ENCODE measurements around the gene ANKH. TPM values are rescaled to one million over a fixed set of nuclear protein-coding genes. Genes with fewer than 3 reads are reported as not detected.
"Not testable (repeated sequence)": the region's sequence is repeated elsewhere in the genome, so short reads cannot be mapped to it uniquely, and the experiment has no call there.

Gene ANKH
- total RNA-seq, 1 experiment from 2014 or later = 65.2 TPM

GRCh38 chr5:14920121-14920520 lies 48.5 kb upstream of the ANKH start:
- no peaks in the 10 kb centered on the region for H3K36me3 ChIP-seq (ENCODE audit: control insufficient read depth in 1 of 2, insufficient read depth in 2 of 2, low read length in 2 of 2)
- ChIA-PET CTCF (no interaction called here), POLR2A (no interaction called here), RAD21 (ENCODE audit: low non-redundant PET in 1 of 2, low total read pairs in 2 of 2, uncharacterized antibody in 2 of 2, unreplicated experiment in 2 of 2) (no interaction called here)
- no peak overlapping the region for H3K4me3 ChIP-seq (replicated peaks in 1 of 2; ENCODE audit: low read depth in 1 of 2, low read length in 2 of 2)
- H3K9me3 ChIP-seq (ENCODE audit: control insufficient read depth in 1 of 2, insufficient read depth in 1 of 2, low read depth in 1 of 2, low read length in 2 of 2) = no peaks in the 10 kb centered on the region
- DNase-seq (ENCODE audit: low read depth, low spot score) = no peak
- no peaks in the 10 kb centered on the region for H3K27me3 ChIP-seq (ENCODE audit: insufficient read depth, low read length)
- intact Hi-C loops (cut with micrococcal nuclease) = no loop called here
- no peaks in the 10 kb centered on the region for H3K79me2 ChIP-seq (ENCODE audit: insufficient read depth, low read length)
- H2AFZ ChIP-seq (ENCODE audit: low read depth, low read length, poor library complexity, severe bottlenecking) = no peak overlapping the region
- no peak for ATAC-seq
- H3K9me2 ChIP-seq (ENCODE audit: insufficient read depth) = no peaks in the 10 kb centered on the region
- H3K4me2 ChIP-seq (ENCODE audit: low read length) = no peak overlapping the region
- no peak for TF ChIP-seq EZH2 (IDR thresholded peaks at IDR 0.05)
- no peak overlapping the region for H3K9ac ChIP-seq (ENCODE audit: low read length)
- no peak overlapping the region for H3K27ac ChIP-seq (ENCODE audit: low read depth, low read length)
- no TSS peak for BruUV-seq (replicated peaks)
- H3K4me1 ChIP-seq (ENCODE audit: control insufficient read depth in 1 of 2, insufficient read depth in 2 of 2, low read length in 2 of 2) = no peaks in the 10 kb centered on the region
- H4K20me1 ChIP-seq (ENCODE audit: insufficient read depth) = no peaks in the 10 kb centered on the region

DNA sequence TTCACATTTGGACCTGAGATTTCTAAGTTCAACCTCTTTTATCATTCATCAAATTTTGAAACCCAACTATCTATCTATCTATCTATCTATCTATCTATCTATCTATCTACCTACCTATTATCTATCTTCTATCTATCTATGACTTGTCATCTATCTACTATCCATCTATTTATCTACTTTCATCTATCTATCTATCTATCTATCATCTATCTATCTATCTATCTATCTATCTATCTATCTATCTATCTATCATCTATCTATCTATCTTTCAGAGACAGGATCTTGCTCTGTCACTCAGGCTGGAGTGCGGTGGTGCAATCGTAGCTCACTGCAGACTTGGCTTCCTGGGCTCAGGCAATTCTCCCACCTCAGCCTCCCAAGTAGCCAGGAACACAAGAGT lies 47.5 kb upstream of the ANKH start:
- H3K27ac ChIP-seq (ENCODE audit: low read depth, low read length); H3K27me3 ChIP-seq (ENCODE audit: insufficient read depth, low read length); RAD21 ChIA-PET (ENCODE audit: low non-redundant PET in 1 of 2, low total read pairs in 2 of 2, uncharacterized antibody in 2 of 2, unreplicated experiment in 2 of 2); DNase-seq (ENCODE audit: low read depth, low spot score); H3K36me3 ChIP-seq (ENCODE audit: control insufficient read depth in 1 of 2, insufficient read depth in 2 of 2, low read length in 2 of 2); BruUV-seq (replicated peaks); H3K4me1 ChIP-seq (ENCODE audit: control insufficient read depth in 1 of 2, insufficient read depth in 2 of 2, low read length in 2 of 2); H3K4me3 ChIP-seq (replicated peaks in 1 of 2; ENCODE audit: low read depth in 1 of 2, low read length in 2 of 2); H2AFZ ChIP-seq (ENCODE audit: low read depth, low read length, poor library complexity, severe bottlenecking); H4K20me1 ChIP-seq (ENCODE audit: insufficient read depth); ATAC-seq; CTCF ChIA-PET; H3K9me3 ChIP-seq (ENCODE audit: control insufficient read depth in 1 of 2, insufficient read depth in 1 of 2, low read depth in 1 of 2, low read length in 2 of 2); H3K79me2 ChIP-seq (ENCODE audit: insufficient read depth, low read length); H3K9me2 ChIP-seq (ENCODE audit: insufficient read depth); POLR2A ChIA-PET; intact Hi-C loops (cut with micrococcal nuclease); H3K9ac ChIP-seq (ENCODE audit: low read length); H3K4me2 ChIP-seq (ENCODE audit: low read length): not testable (repeated sequence)

DNA sequence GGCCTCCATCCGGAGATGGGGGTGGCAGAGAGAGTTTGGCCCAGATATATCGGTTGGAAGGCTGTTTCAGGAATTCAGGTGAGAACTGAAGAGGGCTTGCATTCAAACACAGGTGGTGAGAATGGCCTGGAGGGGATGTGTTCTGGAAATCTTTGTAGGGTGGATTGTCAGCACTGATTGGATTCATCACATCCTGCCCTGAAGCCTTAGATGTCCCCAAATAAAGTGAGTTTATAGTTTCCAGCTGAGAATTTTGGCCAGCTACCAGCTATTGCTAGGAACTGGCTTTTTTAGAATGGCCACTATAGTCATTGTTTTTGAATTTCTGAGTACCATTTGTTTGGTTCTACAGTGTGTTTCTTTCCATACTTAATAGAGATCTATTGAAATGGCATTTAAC lies 46.1 kb upstream of the ANKH start:
- no peak overlapping the region for H3K9ac ChIP-seq (ENCODE audit: low read length)
- ATAC-seq (no peak), DNase-seq (ENCODE audit: low read depth, low spot score) (no peak)
- CTCF ChIA-PET = no interaction called here
- RAD21 ChIA-PET (ENCODE audit: low non-redundant PET in 1 of 2, low total read pairs in 2 of 2, uncharacterized antibody in 2 of 2, unreplicated experiment in 2 of 2) = no interaction called here
- POLR2A ChIA-PET = no interaction called here
- no peak overlapping the region for H3K4me2 ChIP-seq (ENCODE audit: low read length)
- H3K79me2 ChIP-seq (ENCODE audit: insufficient read depth, low read length) = no peaks in the 10 kb centered on the region
- H3K4me3 ChIP-seq (replicated peaks in 1 of 2; ENCODE audit: low read depth in 1 of 2, low read length in 2 of 2) = no peak overlapping the region
- H4K20me1 ChIP-seq (ENCODE audit: insufficient read depth) = no peaks in the 10 kb centered on the region
- intact Hi-C loops (cut with micrococcal nuclease) = no loop called here
- H3K27me3 ChIP-seq (ENCODE audit: insufficient read depth, low read length) = no peaks in the 10 kb centered on the region
- no peaks in the 10 kb centered on the region for H3K36me3 ChIP-seq (ENCODE audit: control insufficient read depth in 1 of 2, insufficient read depth in 2 of 2, low read length in 2 of 2)
- no TSS peak for BruUV-seq (replicated peaks)
- TF ChIP-seq ELF1 (IDR thresholded peaks at IDR 0.05; ENCODE audit: borderline replicate concordance, low read depth) (no peak), TCF7L2 (IDR thresholded peaks at IDR 0.05; ENCODE audit: borderline replicate concordance, extremely low read depth, insufficient read depth, insufficient read length) (no peak), EZH2 (IDR thresholded peaks at IDR 0.05) (no peak), SRF (IDR thresholded peaks at IDR 0.05; ENCODE audit: low read depth) (no peak), CBX3 (IDR thresholded peaks at IDR 0.05; ENCODE audit: low read depth) (no peak), ZFX (IDR thresholded peaks at IDR 0.05) (no peak), POLR2A (IDR thresholded peaks at IDR 0.05; ENCODE audit: borderline replicate concordance, extremely low read depth, insufficient read depth, insufficient read length) (no peak), JUND (IDR thresholded peaks at IDR 0.05) (no peak), CEBPB (IDR thresholded peaks at IDR 0.05; ENCODE audit: low read depth) (no peak), EZH2phosphoT487 (IDR thresholded peaks at IDR 0.05; ENCODE audit: borderline replicate concordance) (no peak), ZNF274 (IDR thresholded peaks at IDR 0.05; ENCODE audit: low read depth, low read length) (no peak), CTCF (IDR thresholded peaks at IDR 0.05 in 2 of 3, conservative IDR thresholded peaks at IDR 0.05 in 1 of 3; ENCODE audit: borderline replicate concordance in 1 of 3, insufficient read depth in 1 of 3, low read depth in 2 of 3, low read length in 2 of 3) (no peak), FOSL1 (IDR thresholded peaks at IDR 0.05; ENCODE audit: low read depth) (no peak)
- H3K27ac ChIP-seq (ENCODE audit: low read depth, low read length) = no peak overlapping the region
- no peaks in the 10 kb centered on the region for H3K9me2 ChIP-seq (ENCODE audit: insufficient read depth)
- no peaks in the 10 kb centered on the region for H3K4me1 ChIP-seq (ENCODE audit: control insufficient read depth in 1 of 2, insufficient read depth in 2 of 2, low read length in 2 of 2)
- no peak overlapping the region for H2AFZ ChIP-seq (ENCODE audit: low read depth, low read length, poor library complexity, severe bottlenecking)
- H3K9me3 ChIP-seq (ENCODE audit: control insufficient read depth in 1 of 2, insufficient read depth in 1 of 2, low read depth in 1 of 2, low read length in 2 of 2) = no peaks in the 10 kb centered on the region
